Thyroid gland (tissue), 4 donors: ENCODE measurements around the gene MTSS2.

Experiments
- POLR2A ChIP-seq, 2 donors: fragments of 450-650 bp; IDR thresholded peaks; one replicate each; pipeline ENCODE4 v1.6.1; 2017; ENCODE audit warnings: antibody characterized with exemption in 2 of 2, mild to moderate bottlenecking in 2 of 2, moderate library complexity in 1 of 2
- TF ChIP-seq, protein P1 (sequence below), 6 experiments: fragments of 200-600 bp in 3 of 6; fragments of 450-650 bp in 3 of 6; sonication (generic) in 3 of 6; IDR thresholded peaks; one replicate each; pipeline ENCODE4 v1.5.1; 2016 to 2019; ENCODE audit warnings: antibody characterized with exemption in 6 of 6, mild to moderate bottlenecking in 2 of 6, inconsistent platforms in 1 of 6, moderate library complexity in 1 of 6

DNA sequence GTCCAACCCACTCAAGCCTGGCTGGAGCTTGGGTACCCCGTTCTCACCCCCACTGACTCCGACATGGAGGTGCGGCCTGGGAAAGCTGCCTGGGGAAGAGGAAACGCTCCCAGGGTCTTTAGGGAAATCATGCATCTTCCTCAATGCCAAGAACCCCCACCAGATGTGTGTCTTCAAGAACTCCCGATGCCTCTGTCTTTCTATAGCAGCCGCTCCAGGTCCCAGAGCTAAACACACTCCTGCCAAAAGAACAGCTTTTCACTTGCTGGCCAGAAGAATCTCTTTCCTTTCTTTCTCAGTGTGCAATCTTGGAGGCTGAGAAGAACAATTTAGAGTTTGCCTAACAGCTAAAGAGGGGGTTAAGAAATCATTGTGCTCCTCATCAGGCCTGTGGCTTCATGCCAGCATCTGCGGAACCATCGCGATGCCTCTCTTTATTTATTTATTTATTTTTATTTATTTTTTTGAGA, 41.1 kb upstream of the MTSS2 start:
- TF ChIP-seq, protein P1, sequence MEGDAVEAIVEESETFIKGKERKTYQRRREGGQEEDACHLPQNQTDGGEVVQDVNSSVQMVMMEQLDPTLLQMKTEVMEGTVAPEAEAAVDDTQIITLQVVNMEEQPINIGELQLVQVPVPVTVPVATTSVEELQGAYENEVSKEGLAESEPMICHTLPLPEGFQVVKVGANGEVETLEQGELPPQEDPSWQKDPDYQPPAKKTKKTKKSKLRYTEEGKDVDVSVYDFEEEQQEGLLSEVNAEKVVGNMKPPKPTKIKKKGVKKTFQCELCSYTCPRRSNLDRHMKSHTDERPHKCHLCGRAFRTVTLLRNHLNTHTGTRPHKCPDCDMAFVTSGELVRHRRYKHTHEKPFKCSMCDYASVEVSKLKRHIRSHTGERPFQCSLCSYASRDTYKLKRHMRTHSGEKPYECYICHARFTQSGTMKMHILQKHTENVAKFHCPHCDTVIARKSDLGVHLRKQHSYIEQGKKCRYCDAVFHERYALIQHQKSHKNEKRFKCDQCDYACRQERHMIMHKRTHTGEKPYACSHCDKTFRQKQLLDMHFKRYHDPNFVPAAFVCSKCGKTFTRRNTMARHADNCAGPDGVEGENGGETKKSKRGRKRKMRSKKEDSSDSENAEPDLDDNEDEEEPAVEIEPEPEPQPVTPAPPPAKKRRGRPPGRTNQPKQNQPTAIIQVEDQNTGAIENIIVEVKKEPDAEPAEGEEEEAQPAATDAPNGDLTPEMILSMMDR (IDR thresholded peaks at IDR 0.05), result no peak
- no peak for TF ChIP-seq POLR2A (IDR thresholded peaks at IDR 0.05)
